ENCODE measurements around the gene VGLL4.
"Not testable (repeated sequence)": the region's sequence is repeated elsewhere in the genome, so short reads cannot be mapped to it uniquely, and the experiment has no call there.

VGLL4 gene, protein sequence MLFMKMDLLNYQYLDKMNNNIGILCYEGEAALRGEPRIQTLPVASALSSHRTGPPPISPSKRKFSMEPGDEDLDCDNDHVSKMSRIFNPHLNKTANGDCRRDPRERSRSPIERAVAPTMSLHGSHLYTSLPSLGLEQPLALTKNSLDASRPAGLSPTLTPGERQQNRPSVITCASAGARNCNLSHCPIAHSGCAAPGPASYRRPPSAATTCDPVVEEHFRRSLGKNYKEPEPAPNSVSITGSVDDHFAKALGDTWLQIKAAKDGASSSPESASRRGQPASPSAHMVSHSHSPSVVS

GRCh38 chr3:11643605-11644087 is at the start of gene VGLL4:
TSS of gene VGLL4 (minus strand) at chr3:11643915. CDS start at chr3:11643518, 397 bp downstream.
- DNase-seq: peak; percentile 83

DNA sequence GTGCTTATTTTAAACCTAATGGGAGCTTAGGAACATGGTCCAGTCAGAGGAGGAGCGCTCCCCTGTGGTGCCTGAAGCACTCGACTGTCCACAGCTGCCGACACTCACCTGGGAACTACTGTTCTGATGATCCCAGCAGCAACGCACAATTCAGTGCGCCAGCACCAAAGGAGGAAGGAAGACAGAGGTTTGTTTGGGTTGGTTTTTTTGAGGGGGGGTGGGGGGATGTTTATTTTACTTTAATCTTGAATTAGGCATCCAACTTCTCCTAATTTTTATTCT is 48.8 kb upstream of the VGLL4 start:
- DNase-seq: no peak

DNA sequence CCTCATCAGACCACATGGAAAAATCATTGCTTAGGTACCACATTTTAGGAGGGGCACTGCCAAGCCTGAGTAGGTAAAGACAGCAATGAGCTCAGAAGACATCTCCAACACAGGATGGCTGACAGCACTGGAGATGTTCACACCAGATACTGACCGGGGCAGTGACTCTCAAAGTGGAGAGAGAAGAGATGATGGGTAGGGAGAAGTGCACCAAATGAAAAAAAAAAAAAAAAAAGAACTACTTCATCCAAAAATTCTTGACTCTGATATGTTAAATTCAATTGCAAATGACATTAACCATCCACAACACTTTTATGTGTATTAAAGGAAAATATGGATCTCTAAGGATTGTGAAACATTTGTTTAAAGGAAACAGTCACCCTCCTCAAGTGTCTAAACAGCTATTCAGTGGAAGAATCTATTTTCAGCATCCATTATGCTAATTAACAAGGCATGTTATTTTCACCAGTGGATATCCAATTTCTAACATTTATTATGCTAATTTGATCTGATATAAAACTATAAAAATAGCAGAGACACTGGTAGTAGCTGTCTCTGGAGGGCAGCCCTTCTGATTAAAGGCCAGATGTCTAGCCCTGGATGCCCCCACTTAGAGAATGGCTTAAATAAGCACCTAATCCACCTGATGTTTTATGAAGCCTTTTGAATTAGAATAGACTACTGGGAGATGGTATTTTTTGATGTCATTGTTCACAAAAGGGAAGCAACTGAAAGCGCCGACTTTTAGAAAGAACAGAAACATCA is 48.2 kb upstream of the VGLL4 start:
- no peak for DNase-seq

DNA sequence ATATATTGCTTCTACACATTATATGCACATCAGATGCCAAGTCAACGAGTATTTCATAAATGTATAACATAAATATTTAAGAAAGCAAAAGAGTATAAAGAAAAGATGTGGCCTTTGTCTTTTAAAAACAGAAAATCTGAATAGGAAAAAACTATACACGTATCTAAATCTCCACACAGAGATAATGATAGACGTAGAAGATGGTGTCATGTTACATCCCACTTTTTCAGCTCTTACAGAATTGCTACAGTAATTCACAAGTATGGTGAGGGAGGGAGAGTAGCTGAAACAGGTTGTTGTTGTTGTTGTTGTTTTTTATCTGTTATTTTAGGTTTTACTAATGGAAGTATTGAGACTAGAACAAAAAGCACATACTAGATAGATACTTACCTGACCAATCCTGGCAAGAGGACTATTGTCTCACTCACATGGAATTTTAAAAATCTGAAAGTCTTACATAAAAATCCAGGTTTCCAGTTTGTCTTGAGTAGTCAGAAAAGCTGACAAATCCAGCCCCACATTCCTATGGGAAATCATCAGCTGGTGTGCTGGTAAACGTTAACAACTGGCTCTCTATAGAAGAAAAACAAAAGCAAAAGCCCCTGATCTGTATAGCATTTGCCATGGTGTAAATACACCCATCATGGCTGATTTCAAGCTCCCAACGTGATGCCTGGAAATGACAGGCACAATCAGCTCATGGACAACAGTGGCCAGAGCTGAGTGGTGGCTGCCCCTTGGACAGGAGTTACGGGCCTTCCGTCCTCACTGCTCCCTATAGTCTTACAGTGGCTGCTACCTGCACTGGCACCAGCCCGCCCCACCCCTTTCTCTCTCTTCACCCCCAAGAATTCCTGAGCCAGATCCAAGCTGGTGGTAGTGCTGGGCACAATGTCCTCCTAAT is 47.4 kb upstream of the VGLL4 start:
- DNase-seq: no peak

DNA sequence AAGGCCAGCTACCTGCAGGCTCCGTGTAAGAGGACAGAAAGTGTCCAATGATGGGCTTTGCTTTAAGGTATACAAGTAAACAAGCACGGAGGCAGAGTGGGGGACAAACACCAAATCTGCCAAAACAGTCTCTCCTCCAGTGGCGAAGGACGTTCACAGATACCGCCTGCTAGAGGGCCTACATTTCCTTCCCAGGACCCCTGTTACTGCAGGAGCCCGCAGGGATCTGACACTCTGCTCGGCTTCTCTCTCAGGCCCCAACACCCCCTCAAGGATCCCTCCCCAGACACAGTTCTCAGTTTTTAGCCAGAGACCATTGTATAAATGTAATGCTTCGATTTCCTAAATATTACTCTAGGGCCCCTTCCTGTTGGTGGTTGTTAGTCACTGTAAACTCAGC is 46.0 kb upstream of the VGLL4 start:
- no peak for DNase-seq

DNA sequence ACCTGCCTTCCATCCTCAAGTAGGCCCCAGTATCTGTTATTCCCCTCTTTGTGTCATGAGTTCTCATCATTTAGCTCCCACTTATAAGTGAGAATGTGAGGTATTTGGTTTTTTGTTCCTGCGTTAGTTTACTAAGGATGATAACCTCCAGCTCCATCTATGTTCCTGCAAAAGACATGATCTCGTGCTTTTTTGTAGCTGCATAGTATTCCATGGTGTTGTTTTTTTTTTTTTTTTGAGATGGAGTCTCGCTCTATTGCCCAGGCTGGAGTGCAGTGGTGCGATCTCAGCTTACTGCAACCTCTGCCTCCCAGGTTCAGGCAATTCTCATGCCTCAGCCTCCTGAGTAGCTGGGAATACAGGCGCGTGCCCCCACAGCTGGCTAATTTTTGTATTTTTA is 41.3 kb upstream of the VGLL4 start:
- not testable (repeated sequence) for DNase-seq

- DNase-seq: no peak
These were observed 36.8 kb upstream of the VGLL4 start for GRCh38 chr3:11680509-11680908.

DNA sequence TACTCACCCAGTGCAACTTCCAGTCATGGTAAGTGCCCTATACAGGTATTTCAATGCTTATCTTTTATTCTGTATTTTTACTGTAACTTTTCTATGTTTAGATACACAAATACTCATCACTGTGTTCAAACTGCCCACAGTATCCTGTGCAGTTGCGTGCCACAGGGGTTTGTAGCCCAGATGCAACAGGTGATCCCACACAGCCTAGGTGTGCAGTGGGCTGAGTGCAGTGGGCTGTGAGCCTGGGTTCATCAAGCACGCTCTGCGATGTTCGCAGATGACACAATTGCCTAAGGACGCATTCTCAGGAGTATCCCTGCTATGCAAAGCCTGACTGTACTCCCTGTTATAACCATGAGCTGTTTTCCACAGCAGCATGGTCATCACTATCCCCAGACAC is 36.2 kb upstream of the VGLL4 start:
- no peak for DNase-seq

DNA sequence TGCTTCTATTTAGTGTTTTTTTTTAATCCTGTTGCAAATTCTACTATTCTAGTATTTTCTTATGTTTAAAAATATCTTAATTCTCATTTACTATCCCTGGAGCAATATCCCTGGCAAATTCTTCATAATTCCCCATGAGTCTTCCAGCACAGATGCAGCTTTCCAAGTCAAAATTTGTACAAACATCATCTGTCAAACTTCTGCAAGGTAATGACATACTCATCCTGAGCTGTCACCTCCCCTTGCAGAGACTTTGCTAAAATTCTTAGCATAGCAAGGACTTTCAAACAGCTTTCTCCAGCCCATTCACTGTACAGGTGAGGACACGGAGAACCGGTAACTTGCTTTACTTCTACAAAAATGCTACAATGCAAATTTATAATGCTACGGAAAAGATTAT is 28.6 kb upstream of the VGLL4 start:
- no peak for DNase-seq

GRCh38 chr3:11671648-11672100 is 28.0 kb upstream of the VGLL4 start:
- no peak for DNase-seq

GRCh38 chr3:11668243-11669235 is 24.8 kb upstream of the VGLL4 start:
- no peak for DNase-seq

DNA sequence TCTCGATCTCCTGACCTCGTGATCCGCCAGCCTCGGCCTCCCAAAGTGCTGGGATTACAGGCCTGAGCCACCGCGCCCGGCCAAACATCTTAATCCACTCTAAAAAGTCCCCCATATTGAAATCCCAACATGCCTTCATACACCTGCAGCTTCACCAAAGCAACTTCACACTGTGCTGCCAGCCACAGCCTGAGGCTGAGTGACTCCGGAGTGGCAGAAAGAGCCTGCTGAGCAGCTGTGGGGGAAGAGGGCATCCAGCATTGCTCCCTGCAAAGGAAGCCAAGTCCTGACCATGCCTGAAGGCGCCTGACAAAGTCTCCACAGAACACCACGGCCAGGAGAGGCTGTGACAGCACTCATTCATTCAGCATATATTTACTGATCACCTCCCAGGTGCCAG is 21.6 kb upstream of the VGLL4 start:
- DNase-seq: no peak

- DNase-seq: no peak
These were observed 18.8 kb upstream of the VGLL4 start for GRCh38 chr3:11662392-11662990.

DNA sequence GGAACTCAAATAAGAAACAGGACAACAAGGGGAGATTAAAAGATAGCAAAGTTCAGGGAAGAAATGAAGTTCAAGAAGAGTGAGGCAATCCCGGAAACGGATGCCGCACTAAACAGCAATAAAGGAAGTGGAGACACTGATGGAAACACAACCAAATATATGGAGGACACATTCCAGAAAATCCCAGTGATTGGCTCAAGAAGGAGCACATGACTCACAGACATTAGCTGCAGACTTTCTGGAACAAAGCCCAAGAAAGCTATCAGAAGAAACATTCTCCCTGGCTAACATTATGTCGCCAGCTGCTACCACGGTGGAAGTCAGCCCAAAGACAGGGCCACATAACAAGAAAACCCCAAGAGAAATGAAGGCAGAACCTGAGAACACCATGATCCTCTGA is 18.1 kb upstream of the VGLL4 start:
- no peak for DNase-seq

GRCh38 chr3:11661052-11661656 is 17.4 kb upstream of the VGLL4 start:
- no peak for DNase-seq

GRCh38 chr3:11660242-11660641 is 16.5 kb upstream of the VGLL4 start:
- no peak for DNase-seq

- DNase-seq: no peak
These were observed 14.5 kb upstream of the VGLL4 start for GRCh38 chr3:11658180-11658579.

DNA sequence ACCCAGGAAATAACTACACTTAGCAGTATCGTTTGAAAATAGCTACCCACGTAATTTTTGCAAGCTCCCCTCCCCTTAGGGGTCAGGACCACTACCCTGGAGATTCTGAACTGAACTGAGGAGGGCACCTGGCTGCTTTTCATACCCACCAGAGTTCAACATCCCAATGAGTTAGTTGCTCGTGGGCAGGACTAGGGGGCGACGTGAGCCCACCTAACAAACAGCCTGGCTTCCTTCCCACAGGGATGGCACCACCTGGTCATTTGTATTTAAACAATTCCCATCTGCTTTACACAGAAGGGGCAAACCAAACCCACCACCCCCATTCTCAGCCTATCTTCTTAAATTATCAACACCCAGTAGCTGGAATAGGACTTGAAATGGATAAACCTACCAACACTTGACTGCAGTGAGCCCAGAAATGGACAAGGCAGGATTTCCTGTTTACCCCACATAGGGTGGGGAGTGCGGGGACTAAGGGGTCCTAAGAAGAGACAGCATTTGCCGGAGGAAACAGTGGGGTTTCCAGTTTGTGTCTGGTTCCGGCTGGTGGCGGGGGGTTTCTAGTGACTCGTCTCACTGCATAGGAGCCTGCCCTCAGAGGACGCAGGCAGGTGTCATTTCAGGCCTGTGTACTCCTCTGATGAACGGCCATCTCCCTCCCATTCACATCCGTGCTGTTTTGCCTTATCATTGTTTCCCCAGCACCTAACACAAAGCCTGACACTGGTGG is 11.6 kb upstream of the VGLL4 start:
- peak; percentile 33 for DNase-seq

DNA sequence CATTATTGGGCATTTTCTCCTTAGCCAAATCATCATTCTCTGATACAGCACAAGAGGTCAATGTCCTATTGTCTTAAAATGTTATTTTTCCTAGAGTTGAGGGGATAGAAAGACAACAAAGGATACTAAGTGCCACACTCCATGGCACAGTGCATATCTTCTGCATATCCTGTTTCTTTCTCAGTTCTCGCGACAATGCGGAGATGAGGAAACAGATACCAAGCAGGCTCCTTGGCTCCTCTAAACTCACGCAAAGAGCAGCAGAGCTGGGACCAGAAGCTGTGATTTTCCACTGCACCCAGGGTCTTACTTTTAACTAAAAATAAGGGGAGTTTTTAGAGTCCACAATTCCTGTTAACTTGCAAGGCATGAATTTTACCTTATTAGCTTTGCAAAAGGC is 10.5 kb upstream of the VGLL4 start:
- no peak for DNase-seq

- DNase-seq: no peak
These were observed 9.8 kb upstream of the VGLL4 start for GRCh38 chr3:11653298-11654055.
